Stomach (tissue), 4 donors: ENCODE measurements around the gene JAKMIP1.

ENCODE experiments used
- CTCF ChIP-seq, 7 experiments: fragments of 450-650 bp in 4 of 7; fragments of 200-600 bp in 3 of 7; sonication (generic) in 3 of 7; IDR thresholded peaks; one replicate each; pipeline ENCODE4 v1.5.1; 2016 to 2019; ENCODE audit warnings: antibody characterized with exemption in 7 of 7, control low read depth in 2 of 7, mild to moderate bottlenecking in 1 of 7
- POLR2A ChIP-seq, 4 donors: fragments of 450-650 bp; IDR thresholded peaks; one replicate each; pipeline ENCODE4 v1.6.1; 2016; ENCODE audit warnings: antibody characterized with exemption in 4 of 4, control low read depth in 2 of 4, mild to moderate bottlenecking in 1 of 4, moderate library complexity in 1 of 4
- POLR2AphosphoS5 ChIP-seq, 3 donors: sonication (generic); formaldehyde crosslinking; IDR thresholded peaks; one replicate each; pipeline ENCODE4 v1.6.1; 2016; ENCODE audit warnings: antibody characterized with exemption in 3 of 3

- TF ChIP-seq POLR2A (IDR thresholded peaks at IDR 0.05) (no peak), CTCF (IDR thresholded peaks at IDR 0.05) (no peak), POLR2AphosphoS5 (IDR thresholded peaks at IDR 0.05) (no peak)
Observed at GRCh38 chr4:5989236-5990225, 210.8 kb downstream of the JAKMIP1 start.
